ENCODE results near the gene ZNF236. TPM values are rescaled to one million over a fixed set of nuclear protein-coding genes. Genes with fewer than 3 reads are reported as not detected.

Gene ZNF236
- total and polyA plus RNA-seq, 10 of the 15 experiments (the other 5 are each of a cell fraction or from before 2014, with no cell fraction given) = 1.0 to 14.4 (median 5.9) TPM

GRCh38 chr18:76973520-76974266 lies 151.3 kb downstream of the ZNF236 start:
- H3K79me2 ChIP-seq (ENCODE audit: control insufficient read depth, insufficient read depth, low read length) = no peaks in the 10 kb centered on the region
- intact Hi-C loops (cut with micrococcal nuclease; ENCODE audit: unreplicated experiment) (no loop called here), in situ Hi-C loops (cut with MboI) (no loop called here)
- RAD21 ChIA-PET (ENCODE audit: unreplicated experiment) = interaction anchor here (0.9 kb wide), 1 partner anchor 8 kb away, joined by 3 read pairs; no protein-coding TSS in a partner anchor
- no peaks in the 10 kb centered on the region for H3K4me1 ChIP-seq (ENCODE audit: control insufficient read depth, insufficient read depth, low read length)
- FAIRE-seq (no peak), DNase-seq (ENCODE audit: low read depth, low spot score) (no peak), ATAC-seq (no peak)
- TF ChIP-seq TCF7 (IDR thresholded peaks at IDR 0.05; ENCODE audit: borderline replicate concordance) (no peak), NFYA (IDR thresholded peaks at IDR 0.05; ENCODE audit: borderline replicate concordance, low read depth, low read length) (no peak), STAT1 (conservative IDR thresholded peaks at IDR 0.05) (no peak), NFYB (IDR thresholded peaks at IDR 0.05; ENCODE audit: insufficient read depth, low read depth, low read length) (no peak), MXI1 (IDR thresholded peaks at IDR 0.05; ENCODE audit: low read depth, low read length) (no peak), JUND (IDR thresholded peaks at IDR 0.05; ENCODE audit: low read depth, low read length) (no peak), RELB (IDR thresholded peaks at IDR 0.05; ENCODE audit: low read depth) (no peak)
- H3K4me2 ChIP-seq (ENCODE audit: control insufficient read depth, insufficient read depth) = no peak overlapping the region
- H3K4me3 ChIP-seq = no peak overlapping the region
- H3K9ac ChIP-seq (ENCODE audit: control insufficient read depth, insufficient read depth, low read length) = no peak overlapping the region
- H4K20me1 ChIP-seq (ENCODE audit: control insufficient read depth, insufficient read depth) = no peaks in the 10 kb centered on the region
- SMC1A ChIA-PET (ENCODE audit: uncharacterized antibody, unreplicated experiment) = interaction anchor here (1.2 kb wide), 1 partner anchor 9 kb away, joined by 3 read pairs; no protein-coding TSS in a partner anchor
- no peak overlapping the region for H2AFZ ChIP-seq (ENCODE audit: control insufficient read depth, low read depth, low read length)
- BruUV-seq (replicated peaks) = no TSS peak
- 97% methylated on average over 20 of the region's 20 CpGs for WGBS (ENCODE audit: insufficient coverage, insufficient replicate concordance, low lambda C conversion rate, missing lambda C conversion rate)
- H3K27me3 ChIP-seq (replicated peaks in 1 of 2; ENCODE audit: control insufficient read depth in 2 of 2, insufficient read depth in 2 of 2, low read length in 1 of 2) = no peaks in the 10 kb centered on the region
- peaks cover 2 to 3% of the 10 kb centered on the region in 2 experiments; a peak in 2 of 4 replicates for H3K36me3 ChIP-seq (ENCODE audit: control insufficient read depth in 2 of 2, insufficient read depth in 2 of 2, low read length in 1 of 2)
- no peak overlapping the region for H3K27ac ChIP-seq (ENCODE audit: control insufficient read depth, insufficient read depth)
- CTCF ChIA-PET = interaction anchor here (1.6 to 12.7 kb wide), 2 partner anchors 9 to 10 kb away, joined by 5 to 208 read pairs; no protein-coding TSS in a partner anchor
- H3K9me3 ChIP-seq (replicated peaks; ENCODE audit: control insufficient read depth, insufficient read depth, low read length) = no peaks in the 10 kb centered on the region
- POLR2A ChIA-PET = no interaction called here
